ENCODE results near the gene PLEK. TPM values are rescaled to one million over a fixed set of nuclear protein-coding genes. Genes with fewer than 3 reads are reported as not detected.
"Not testable (repeated sequence)": the region's sequence is repeated elsewhere in the genome, so short reads cannot be mapped to it uniquely, and the experiment has no call there.

Gene PLEK
- total RNA-seq, 1 donor: under 0.01 TPM

- DNase-seq (ENCODE audit: low read depth): no peak
- TF ChIP-seq CTCF (IDR thresholded peaks at IDR 0.05; ENCODE audit: insufficient read depth, low read length): no peak
- H3K4me3 ChIP-seq (ENCODE audit: low read depth, low read length): no peak overlapping the region
These were observed 26.8 kb downstream of the PLEK start for GRCh38 chr2:68391869-68392268.

- no peak for DNase-seq (ENCODE audit: low read depth)
These were observed 31.0 kb downstream of the PLEK start for GRCh38 chr2:68396093-68396492.

GRCh38 chr2:68397704-68398263 is 32.7 kb downstream of the PLEK start:
- not testable (repeated sequence) for H3K4me3 ChIP-seq (ENCODE audit: low read depth, low read length); DNase-seq (ENCODE audit: low read depth)

More at GRCh38 chr2:68396093-68396492, 31.0 kb downstream of the PLEK start:
- no peak overlapping the region for H3K4me3 ChIP-seq (ENCODE audit: low read depth, low read length)
- no peak for TF ChIP-seq CTCF (IDR thresholded peaks at IDR 0.05; ENCODE audit: insufficient read depth, low read length)

GRCh38 chr2:68403199-68403644 is 38.1 kb downstream of the PLEK start:
- TF ChIP-seq CTCF (IDR thresholded peaks at IDR 0.05; ENCODE audit: insufficient read depth, low read length): no peak
- no peak overlapping the region for H3K4me3 ChIP-seq (ENCODE audit: low read depth, low read length)
- DNase-seq (ENCODE audit: low read depth): no peak

- no peak for DNase-seq (ENCODE audit: low read depth)
- H3K4me3 ChIP-seq (ENCODE audit: low read depth, low read length): no peak overlapping the region
- no peak for TF ChIP-seq CTCF (IDR thresholded peaks at IDR 0.05; ENCODE audit: insufficient read depth, low read length)
These were observed 39.1 kb downstream of the PLEK start for GRCh38 chr2:68404164-68404563.

- DNase-seq (ENCODE audit: low read depth): no peak
- TF ChIP-seq CTCF (IDR thresholded peaks at IDR 0.05; ENCODE audit: insufficient read depth, low read length): no peak
- no peak overlapping the region for H3K4me3 ChIP-seq (ENCODE audit: low read depth, low read length)
These were observed 40.1 kb downstream of the PLEK start for GRCh38 chr2:68404893-68405799.

GRCh38 chr2:68411397-68412126 is 46.5 kb downstream of the PLEK start:
- H3K4me3 ChIP-seq (ENCODE audit: low read depth, low read length): no peak overlapping the region
- no peak for TF ChIP-seq CTCF (IDR thresholded peaks at IDR 0.05; ENCODE audit: insufficient read depth, low read length)
- no peak for DNase-seq (ENCODE audit: low read depth)

Data from fibroblast of the aortic adventitia (primary cell).